NCI-H345 treated with DMSO at 0.1 percent for 48 hours (cell line): ENCODE results near the gene CAPN8.

Experiments
- DNase-seq: peaks from one replicate; lab custom pipeline; 2025; ENCODE audit not compliant: unreplicated experiment; lab: John Stamatoyannopoulos, UW

The CAPN8 gene

GRCh38 chr1:223702735-223703667 lies 37.5 kb upstream of the CAPN8 start:
- DNase-seq = no peak

GRCh38 chr1:223700942-223701637 lies 35.6 kb upstream of the CAPN8 start:
- no peak for DNase-seq

- DNase-seq = no peak
These were observed 35.0 kb upstream of the CAPN8 start for GRCh38 chr1:223700388-223700918.

- DNase-seq = no peak
These were observed 30.4 kb upstream of the CAPN8 start for GRCh38 chr1:223695941-223696340.

GRCh38 chr1:223695014-223695548 lies 29.6 kb upstream of the CAPN8 start:
- no peak for DNase-seq

GRCh38 chr1:223691121-223691520 lies 25.6 kb upstream of the CAPN8 start:
- DNase-seq = no peak

GRCh38 chr1:223684488-223684792 lies 18.9 kb upstream of the CAPN8 start:
- no peak for DNase-seq

- peak; percentile 58 for DNase-seq
These were observed 18.3 kb upstream of the CAPN8 start for GRCh38 chr1:223683586-223684487.

- no peak for DNase-seq
These were observed 17.0 kb upstream of the CAPN8 start for GRCh38 chr1:223682502-223682901.

- DNase-seq = no peak
These were observed 14.7 kb upstream of the CAPN8 start for GRCh38 chr1:223680188-223680587.

- no peak for DNase-seq
These were observed 13.3 kb upstream of the CAPN8 start for GRCh38 chr1:223678841-223679240.

- no peak for DNase-seq
These were observed 8.8 kb upstream of the CAPN8 start for GRCh38 chr1:223674119-223674890.

GRCh38 chr1:223670458-223671159 lies 5.1 kb upstream of the CAPN8 start:
- DNase-seq = no peak

GRCh38 chr1:223669003-223669795 lies 3.7 kb upstream of the CAPN8 start:
- DNase-seq = no peak

- no peak for DNase-seq
These were observed 2.1 kb upstream of the CAPN8 start for GRCh38 chr1:223667484-223668182.

GRCh38 chr1:223664106-223664505 lies 1.4 kb downstream of the CAPN8 start:
- no peak for DNase-seq

GRCh38 chr1:223662943-223663342 lies 2.6 kb downstream of the CAPN8 start:
- no peak for DNase-seq

GRCh38 chr1:223659711-223660110 lies 5.8 kb downstream of the CAPN8 start:
- DNase-seq = no peak
